ENCODE data around the gene ZNF292. TPM values are rescaled to one million over a fixed set of nuclear protein-coding genes. Genes with fewer than 3 reads are reported as not detected.
"Not testable (repeated sequence)": the region's sequence is repeated elsewhere in the genome, so short reads cannot be mapped to it uniquely, and the experiment has no call there.

ZNF292 gene
- total RNA-seq, 1 donor, result 39.4 TPM

DNA sequence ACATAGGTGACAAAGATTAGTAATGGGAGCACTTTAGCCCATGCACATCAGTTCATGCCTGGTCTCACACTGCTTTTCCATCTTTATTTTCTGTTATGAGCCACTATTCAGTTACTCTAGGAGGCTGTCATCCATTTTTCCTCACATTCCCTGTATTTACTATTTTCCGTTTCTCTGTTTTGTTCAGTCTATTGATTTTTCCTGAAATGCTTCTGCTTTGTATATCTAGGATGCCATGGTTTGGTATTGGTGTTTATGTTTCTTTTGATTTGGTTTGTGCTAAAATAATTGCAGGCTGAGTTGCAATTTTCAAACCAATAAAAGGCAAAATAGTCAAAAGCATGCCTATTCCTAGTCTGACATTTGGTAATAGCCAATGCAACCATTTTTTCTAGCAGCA, 28.9 kb upstream of the ZNF292 start:
- no peaks in the 10 kb centered on the region for H3K9me3 ChIP-seq (ENCODE audit: low read depth, low read length)
- TF ChIP-seq, protein P1, sequence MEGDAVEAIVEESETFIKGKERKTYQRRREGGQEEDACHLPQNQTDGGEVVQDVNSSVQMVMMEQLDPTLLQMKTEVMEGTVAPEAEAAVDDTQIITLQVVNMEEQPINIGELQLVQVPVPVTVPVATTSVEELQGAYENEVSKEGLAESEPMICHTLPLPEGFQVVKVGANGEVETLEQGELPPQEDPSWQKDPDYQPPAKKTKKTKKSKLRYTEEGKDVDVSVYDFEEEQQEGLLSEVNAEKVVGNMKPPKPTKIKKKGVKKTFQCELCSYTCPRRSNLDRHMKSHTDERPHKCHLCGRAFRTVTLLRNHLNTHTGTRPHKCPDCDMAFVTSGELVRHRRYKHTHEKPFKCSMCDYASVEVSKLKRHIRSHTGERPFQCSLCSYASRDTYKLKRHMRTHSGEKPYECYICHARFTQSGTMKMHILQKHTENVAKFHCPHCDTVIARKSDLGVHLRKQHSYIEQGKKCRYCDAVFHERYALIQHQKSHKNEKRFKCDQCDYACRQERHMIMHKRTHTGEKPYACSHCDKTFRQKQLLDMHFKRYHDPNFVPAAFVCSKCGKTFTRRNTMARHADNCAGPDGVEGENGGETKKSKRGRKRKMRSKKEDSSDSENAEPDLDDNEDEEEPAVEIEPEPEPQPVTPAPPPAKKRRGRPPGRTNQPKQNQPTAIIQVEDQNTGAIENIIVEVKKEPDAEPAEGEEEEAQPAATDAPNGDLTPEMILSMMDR (IDR thresholded peaks at IDR 0.05; ENCODE audit: extremely low read depth, low read depth, low read length), result no peak
- no peaks in the 10 kb centered on the region for H4K20me1 ChIP-seq (ENCODE audit: insufficient read depth, low read length)
- no peaks in the 10 kb centered on the region for H3K27me3 ChIP-seq (ENCODE audit: insufficient read depth, low read length)
- H3K36me3 ChIP-seq (ENCODE audit: insufficient read depth, low read length), result no peaks in the 10 kb centered on the region
- no peaks in the 10 kb centered on the region for H3K4me1 ChIP-seq (ENCODE audit: insufficient read depth, low read length)
- H3K4me3 ChIP-seq (ENCODE audit: insufficient read depth, low read length), result no peak overlapping the region
- no peak overlapping the region for H3K27ac ChIP-seq (ENCODE audit: low read depth, low read length)
- no peak overlapping the region for H3K4me2 ChIP-seq (ENCODE audit: insufficient read depth, low read length)
- no peaks in the 10 kb centered on the region for H3K79me2 ChIP-seq (ENCODE audit: insufficient read depth, low read length)
- no peak overlapping the region for H2AFZ ChIP-seq (ENCODE audit: low read length)
- no peak for DNase-seq (ENCODE audit: insufficient read length, low spot score, missing footprints)

DNA sequence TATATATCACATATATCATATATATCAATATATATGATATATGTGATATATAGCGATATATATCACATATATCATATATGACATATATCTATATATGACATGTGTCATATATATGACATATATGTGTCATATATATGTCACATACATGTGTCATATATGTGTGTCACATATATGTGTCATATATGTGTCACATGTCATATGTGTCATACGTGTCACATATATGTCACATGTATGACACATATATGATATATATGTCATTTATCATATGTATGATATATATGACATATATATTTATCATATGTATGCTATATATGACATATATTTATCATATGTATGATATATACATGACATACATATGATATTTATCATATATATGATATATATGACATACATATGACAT, 27.6 kb upstream of the ZNF292 start:
- DNase-seq (ENCODE audit: insufficient read length, low spot score, missing footprints), result no peak
- Histone ChIP-seq H3K4me1 (ENCODE audit: insufficient read depth, low read length) (no peaks in the 10 kb centered on the region), H3K27ac (ENCODE audit: low read depth, low read length) (no peak overlapping the region), H3K4me3 (ENCODE audit: insufficient read depth, low read length) (no peak overlapping the region), H3K27me3 (ENCODE audit: insufficient read depth, low read length) (no peaks in the 10 kb centered on the region), H3K79me2 (ENCODE audit: insufficient read depth, low read length) (no peaks in the 10 kb centered on the region), H3K9me3 (ENCODE audit: low read depth, low read length) (no peaks in the 10 kb centered on the region), H2AFZ (ENCODE audit: low read length) (no peak overlapping the region), H4K20me1 (ENCODE audit: insufficient read depth, low read length) (no peaks in the 10 kb centered on the region), H3K36me3 (ENCODE audit: insufficient read depth, low read length) (no peaks in the 10 kb centered on the region), H3K4me2 (ENCODE audit: insufficient read depth, low read length) (no peak overlapping the region)
- TF ChIP-seq, protein P1 (IDR thresholded peaks at IDR 0.05; ENCODE audit: extremely low read depth, low read depth, low read length), result no peak

DNA sequence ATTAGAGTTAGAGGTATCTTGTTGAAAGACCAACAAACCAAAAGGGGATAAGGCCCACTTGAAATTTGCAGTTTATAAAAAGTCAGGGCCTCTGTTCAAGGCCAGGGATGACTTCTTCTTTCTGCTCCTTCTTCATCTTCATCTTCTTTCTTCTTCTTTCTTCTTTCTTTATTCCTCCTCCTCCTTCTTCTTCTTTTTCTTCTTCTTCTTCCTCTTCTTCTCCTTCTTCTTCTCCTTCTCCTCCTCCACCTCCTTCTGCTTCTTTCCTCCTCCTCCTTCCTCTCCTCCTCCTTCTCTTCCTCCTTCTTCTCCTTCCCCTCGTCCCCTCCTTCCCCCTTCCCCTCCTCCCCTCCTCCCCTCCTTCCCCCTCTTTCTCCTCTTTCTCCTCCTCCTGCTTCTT, 18.4 kb upstream of the ZNF292 start:
- Histone ChIP-seq H3K4me2 (ENCODE audit: insufficient read depth, low read length) (no peak overlapping the region), H2AFZ (ENCODE audit: low read length) (no peak overlapping the region), H3K27ac (ENCODE audit: low read depth, low read length) (no peak overlapping the region), H3K36me3 (ENCODE audit: insufficient read depth, low read length) (no peaks in the 10 kb centered on the region), H3K27me3 (ENCODE audit: insufficient read depth, low read length) (no peaks in the 10 kb centered on the region), H3K4me1 (ENCODE audit: insufficient read depth, low read length) (no peaks in the 10 kb centered on the region), H3K79me2 (ENCODE audit: insufficient read depth, low read length) (no peaks in the 10 kb centered on the region), H4K20me1 (ENCODE audit: insufficient read depth, low read length) (no peaks in the 10 kb centered on the region), H3K9me3 (ENCODE audit: low read depth, low read length) (no peaks in the 10 kb centered on the region), H3K4me3 (ENCODE audit: insufficient read depth, low read length) (no peak overlapping the region)
- no peak for DNase-seq (ENCODE audit: insufficient read length, low spot score, missing footprints)
- TF ChIP-seq, protein P1 (IDR thresholded peaks at IDR 0.05; ENCODE audit: extremely low read depth, low read depth, low read length), result no peak

DNA sequence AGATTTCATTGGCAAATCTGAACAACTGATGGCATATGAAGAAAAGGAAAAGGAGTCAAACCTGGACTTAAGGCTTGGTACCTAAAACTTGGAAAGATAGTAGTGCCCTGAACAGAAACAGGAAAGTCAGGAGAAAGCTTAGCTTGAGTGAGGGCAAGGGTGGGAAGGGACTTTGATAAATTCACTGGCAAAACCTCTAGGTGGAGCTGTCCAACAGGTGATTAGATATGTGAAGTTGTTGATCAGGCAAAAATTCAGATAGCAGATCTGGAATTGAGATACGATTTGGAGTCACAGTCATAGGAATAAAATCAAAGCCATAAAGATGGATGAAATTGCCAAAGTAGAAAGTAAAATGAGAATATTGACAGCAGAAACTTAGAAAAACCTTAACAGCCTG, 16.1 kb upstream of the ZNF292 start:
- peak; percentile 88 for DNase-seq (ENCODE audit: insufficient read length, low spot score, missing footprints)
- H3K9me3 ChIP-seq (ENCODE audit: low read depth, low read length), result no peaks in the 10 kb centered on the region
- no peaks in the 10 kb centered on the region for H3K79me2 ChIP-seq (ENCODE audit: insufficient read depth, low read length)
- no peaks in the 10 kb centered on the region for H3K36me3 ChIP-seq (ENCODE audit: insufficient read depth, low read length)
- no peak overlapping the region for H2AFZ ChIP-seq (ENCODE audit: low read length)
- H3K4me1 ChIP-seq (ENCODE audit: insufficient read depth, low read length), result no peaks in the 10 kb centered on the region
- no peak overlapping the region for H3K4me3 ChIP-seq (ENCODE audit: insufficient read depth, low read length)
- no peaks in the 10 kb centered on the region for H3K27me3 ChIP-seq (ENCODE audit: insufficient read depth, low read length)
- TF ChIP-seq, protein P1 (IDR thresholded peaks at IDR 0.05; ENCODE audit: extremely low read depth, low read depth, low read length), result peak; percentile 69
- no peak overlapping the region for H3K4me2 ChIP-seq (ENCODE audit: insufficient read depth, low read length)
- no peaks in the 10 kb centered on the region for H4K20me1 ChIP-seq (ENCODE audit: insufficient read depth, low read length)
- no peak overlapping the region for H3K27ac ChIP-seq (ENCODE audit: low read depth, low read length)

DNA sequence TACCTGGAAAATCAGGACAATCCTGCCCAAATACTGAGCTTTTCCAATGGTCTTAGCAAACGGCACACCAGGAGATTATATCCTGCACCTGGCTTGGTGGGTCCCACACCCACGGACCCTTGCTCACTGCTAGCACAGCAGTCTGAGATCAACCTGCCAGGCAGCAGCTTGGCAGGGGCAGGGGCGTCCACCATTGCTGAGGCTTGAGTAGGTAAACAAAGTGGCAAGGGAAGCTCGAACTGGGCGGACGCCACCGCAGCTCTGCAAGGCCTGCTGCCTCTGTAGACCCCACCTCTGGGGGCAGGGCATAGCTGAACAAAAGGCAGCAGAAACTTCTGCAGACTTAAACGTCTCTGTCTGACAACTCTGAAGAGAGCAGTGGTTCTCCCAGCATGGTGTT, 15.4 kb upstream of the ZNF292 start:
- H4K20me1 ChIP-seq (ENCODE audit: insufficient read depth, low read length); H3K27ac ChIP-seq (ENCODE audit: low read depth, low read length); H3K9me3 ChIP-seq (ENCODE audit: low read depth, low read length); H3K4me2 ChIP-seq (ENCODE audit: insufficient read depth, low read length); H3K4me1 ChIP-seq (ENCODE audit: insufficient read depth, low read length); DNase-seq (ENCODE audit: insufficient read length, low spot score, missing footprints); H2AFZ ChIP-seq (ENCODE audit: low read length); H3K36me3 ChIP-seq (ENCODE audit: insufficient read depth, low read length); H3K4me3 ChIP-seq (ENCODE audit: insufficient read depth, low read length); H3K27me3 ChIP-seq (ENCODE audit: insufficient read depth, low read length); H3K79me2 ChIP-seq (ENCODE audit: insufficient read depth, low read length): not testable (repeated sequence)
